C4-2B (cell line): Measurements from ENCODE around the gene RAD21L1.

Experiments
- H3K27ac ChIP-seq: fragments of 450-650 bp; 2 replicates; pipeline ENCODE4 v1.5.1; 2017
- CTCF ChIP-seq: fragments of 450-650 bp; conservative IDR thresholded peaks from 2 replicates; pipeline ENCODE4 v1.5.1; 2017; ENCODE audit warnings: mild to moderate bottlenecking
- ZFX ChIP-seq: fragments of 450-650 bp; IDR thresholded peaks from 2 replicates; pipeline ENCODE4 v1.6.1; 2017

RAD21L1 gene

DNA sequence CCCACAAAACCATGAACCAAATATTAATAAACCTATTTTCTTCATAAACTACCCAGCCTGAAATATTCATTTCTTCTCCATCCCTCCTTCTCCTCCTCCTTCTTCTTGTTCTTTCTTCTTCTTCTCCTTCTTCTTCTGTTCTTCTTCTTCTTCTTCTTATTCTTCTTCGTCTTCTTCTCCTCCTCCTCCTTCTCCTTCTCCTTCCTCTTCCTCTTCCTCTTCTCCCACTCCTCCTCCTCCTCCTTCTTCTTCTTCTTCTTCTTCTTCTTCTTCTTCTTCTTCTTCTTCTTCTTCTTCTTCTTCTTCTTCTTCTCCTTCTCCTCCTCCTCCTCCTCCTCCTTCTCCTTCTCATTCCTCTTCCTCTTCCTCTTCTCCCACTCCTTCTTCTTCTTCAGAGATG lies 36.0 kb upstream of the RAD21L1 start:
- no peak overlapping the region for H3K27ac ChIP-seq
- TF ChIP-seq ZFX (no peak), CTCF (no peak)

GRCh38 chr20:1190847-1191246 lies 35.0 kb upstream of the RAD21L1 start:
- TF ChIP-seq ZFX (no peak), CTCF (no peak)
- no peak overlapping the region for H3K27ac ChIP-seq

GRCh38 chr20:1191299-1191698 lies 34.5 kb upstream of the RAD21L1 start:
- no peak for TF ChIP-seq CTCF
- TF ChIP-seq ZFX, result no peak
- H3K27ac ChIP-seq, result no peak overlapping the region

DNA sequence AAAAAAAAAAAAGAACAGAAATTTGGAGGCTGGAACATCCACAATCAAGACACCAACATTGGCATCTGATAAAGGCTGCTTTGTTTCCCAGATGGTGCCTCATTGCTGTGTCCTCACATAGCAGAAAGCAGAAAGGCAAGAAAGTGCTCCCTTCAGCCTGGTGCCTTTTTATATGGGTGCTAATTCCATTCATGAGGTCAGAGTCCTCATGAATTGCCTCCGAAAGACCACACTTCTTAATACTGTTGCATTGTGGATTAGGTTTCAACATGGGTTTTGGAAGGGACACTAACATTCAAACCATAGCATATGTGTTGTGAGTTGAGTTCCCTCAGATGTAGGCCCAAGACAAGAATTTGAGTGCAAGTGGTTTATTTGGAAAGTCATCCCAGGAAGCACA lies 30.6 kb upstream of the RAD21L1 start:
- H3K27ac ChIP-seq, result no peak overlapping the region
- no peak for TF ChIP-seq CTCF

GRCh38 chr20:1196634-1197033 lies 29.2 kb upstream of the RAD21L1 start:
- H3K27ac ChIP-seq, result no peak overlapping the region
- TF ChIP-seq CTCF, result no peak
- TF ChIP-seq ZFX, result no peak

DNA sequence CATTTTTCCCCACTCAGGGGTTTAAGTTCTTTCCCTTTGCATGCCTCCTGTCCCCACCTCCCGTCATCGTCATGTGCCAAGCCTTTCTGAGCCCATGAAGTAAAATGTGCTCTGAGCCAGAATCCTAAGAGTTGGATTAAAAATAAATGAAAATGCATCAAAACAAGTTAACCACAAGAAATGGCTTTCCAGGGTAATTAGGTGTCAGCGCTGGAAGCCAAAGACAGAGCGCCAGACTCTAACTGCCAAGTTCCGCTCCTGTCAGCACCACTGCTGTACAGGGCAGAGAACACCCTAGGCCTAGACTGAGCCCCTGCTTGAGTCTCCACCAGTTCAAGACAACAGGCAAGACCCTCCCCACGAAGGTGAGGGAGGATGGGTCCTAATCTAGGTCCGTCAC lies 28.0 kb upstream of the RAD21L1 start:
- TF ChIP-seq CTCF (no peak), ZFX (no peak)
- H3K27ac ChIP-seq, result no peak overlapping the region

DNA sequence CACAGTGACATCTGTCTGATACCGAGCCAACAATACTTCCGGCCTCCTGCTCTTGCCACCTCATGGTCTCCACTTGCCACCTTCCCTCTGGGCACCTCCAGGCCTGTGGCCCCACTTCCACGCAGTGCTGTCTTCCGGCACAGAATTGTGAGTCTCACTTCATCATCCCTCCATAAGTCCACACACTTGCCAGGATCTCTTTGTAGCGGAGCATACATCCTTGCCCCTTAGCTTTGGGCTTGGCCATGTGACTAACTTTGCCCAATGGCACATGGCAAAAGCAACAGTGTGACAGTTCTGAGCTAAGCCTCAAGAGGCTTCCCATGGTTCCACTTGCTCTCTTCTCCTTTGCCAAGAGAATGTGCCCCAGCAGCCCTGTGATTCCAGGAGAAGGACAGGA lies 27.1 kb upstream of the RAD21L1 start:
- TF ChIP-seq ZFX (no peak), CTCF (no peak)
- H3K27ac ChIP-seq, result no peak overlapping the region
